ENCODE measurements around the gene MAP4K3.
"Not testable (repeated sequence)": the region's sequence is repeated elsewhere in the genome, so short reads cannot be mapped to it uniquely, and the experiment has no call there.

MAP4K3 gene

DNA sequence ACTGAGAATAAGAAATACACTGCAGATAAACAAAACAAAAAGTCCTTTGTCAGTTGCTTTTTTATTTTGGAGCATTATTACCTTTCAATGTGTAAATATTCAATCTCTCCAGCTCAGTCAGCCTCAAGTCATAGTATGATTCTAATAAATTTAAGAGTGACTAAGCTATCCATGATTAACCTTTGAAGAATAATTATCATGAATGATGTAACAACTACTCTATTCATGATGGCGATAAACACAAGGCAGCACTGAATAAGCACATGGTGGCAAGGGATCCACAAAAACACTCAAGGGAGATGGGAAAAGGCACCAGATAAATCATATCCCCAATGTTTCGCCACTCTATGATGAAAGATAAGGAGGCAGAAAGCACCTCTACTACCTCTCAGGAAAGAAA is 67.0 kb downstream of the MAP4K3 start:
- no peak for DNase-seq

DNA sequence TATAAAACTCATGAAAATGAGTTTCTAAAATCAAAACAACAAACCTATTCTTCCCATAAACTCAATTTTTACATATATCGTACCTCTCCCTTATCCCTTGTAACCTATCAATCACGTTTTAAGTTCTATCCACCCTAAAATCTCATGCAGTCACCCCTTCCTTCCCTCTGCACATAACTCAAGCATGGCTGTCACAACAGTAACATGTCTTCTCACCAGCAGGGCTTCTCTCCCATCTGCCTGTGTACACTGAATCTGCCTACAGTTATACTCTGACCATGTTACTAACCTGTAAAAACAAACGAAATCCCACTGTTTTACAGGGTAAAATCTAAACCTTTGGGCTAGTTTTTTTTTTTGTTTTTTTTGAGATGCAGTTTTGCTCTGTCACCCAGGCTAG is 68.2 kb downstream of the MAP4K3 start:
- no peak for DNase-seq

DNA sequence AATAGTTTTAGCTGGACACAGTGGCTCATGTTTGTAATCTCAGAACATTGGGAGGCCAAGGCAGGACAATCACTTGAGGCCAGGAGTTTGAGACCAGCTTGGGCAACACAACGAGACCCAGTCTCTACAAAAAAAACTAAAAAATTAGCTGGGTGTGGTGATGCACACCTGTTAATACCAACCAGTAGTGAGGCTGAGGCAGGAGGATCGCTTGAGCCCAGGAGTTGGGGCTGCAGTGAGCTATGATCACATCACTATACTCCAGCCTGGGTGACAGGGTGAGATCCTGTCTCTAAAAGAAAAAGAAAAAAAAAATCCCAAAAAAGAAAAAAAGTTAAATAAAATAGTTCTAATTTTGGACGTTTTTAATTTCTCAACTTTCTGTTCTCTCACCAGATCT is 68.7 kb downstream of the MAP4K3 start:
- DNase-seq = no peak

DNA sequence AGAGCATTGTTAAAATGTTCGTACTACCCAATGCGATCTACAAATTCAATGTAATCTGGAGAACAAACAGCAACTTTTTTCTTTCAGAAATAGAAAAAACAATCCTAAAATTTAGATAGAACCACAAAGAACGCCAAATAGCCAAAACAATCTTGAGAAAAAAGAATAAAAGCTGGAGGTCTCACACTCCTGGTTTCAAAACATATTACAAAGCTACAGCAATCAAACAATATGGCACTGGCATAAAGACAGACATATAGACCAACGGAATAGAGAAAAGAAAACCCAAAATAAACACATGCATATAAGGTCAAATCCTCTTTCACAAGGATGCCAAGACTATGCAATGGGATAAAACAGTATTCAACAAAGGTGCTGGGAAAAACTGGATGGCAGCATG is 74.5 kb downstream of the MAP4K3 start:
- no peak for DNase-seq

DNA sequence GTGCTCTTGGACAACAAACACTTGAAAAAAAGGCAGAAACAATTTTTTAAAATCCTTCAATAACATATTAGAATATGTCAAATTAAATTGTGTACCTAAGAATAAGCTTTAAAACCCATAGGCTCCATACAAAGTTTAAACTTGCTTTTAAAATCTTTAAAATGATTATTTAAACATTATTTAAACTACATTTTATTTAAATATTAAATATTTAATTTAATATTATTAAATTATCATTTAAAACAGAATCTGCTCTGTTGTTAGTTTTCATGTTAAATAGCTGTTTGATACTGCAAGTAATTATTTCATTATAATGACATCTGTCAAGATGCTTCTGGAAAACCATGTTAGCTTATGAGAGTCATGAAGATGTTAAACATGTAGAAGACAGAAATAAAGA is 75.6 kb downstream of the MAP4K3 start:
- no peak for DNase-seq

DNA sequence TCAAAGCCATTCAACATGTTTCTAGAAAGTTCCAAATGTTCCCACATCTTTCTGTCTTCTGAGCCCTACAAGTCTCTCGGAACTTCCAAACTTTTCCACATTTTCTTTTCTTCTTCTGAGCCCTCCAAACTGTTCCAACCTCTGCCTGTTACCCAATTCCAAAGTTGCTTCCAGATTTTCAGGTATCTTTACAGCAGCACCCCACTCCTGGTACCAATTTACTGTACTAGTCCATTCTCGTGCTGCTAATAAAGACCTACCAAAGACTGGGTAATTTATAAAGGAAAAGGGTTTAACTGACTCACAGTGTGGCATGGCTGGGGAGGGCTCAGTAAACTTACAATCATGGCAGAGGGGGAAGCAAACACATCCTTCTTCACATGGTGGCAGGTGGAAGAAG is 76.7 kb downstream of the MAP4K3 start:
- DNase-seq = not testable (repeated sequence)

DNA sequence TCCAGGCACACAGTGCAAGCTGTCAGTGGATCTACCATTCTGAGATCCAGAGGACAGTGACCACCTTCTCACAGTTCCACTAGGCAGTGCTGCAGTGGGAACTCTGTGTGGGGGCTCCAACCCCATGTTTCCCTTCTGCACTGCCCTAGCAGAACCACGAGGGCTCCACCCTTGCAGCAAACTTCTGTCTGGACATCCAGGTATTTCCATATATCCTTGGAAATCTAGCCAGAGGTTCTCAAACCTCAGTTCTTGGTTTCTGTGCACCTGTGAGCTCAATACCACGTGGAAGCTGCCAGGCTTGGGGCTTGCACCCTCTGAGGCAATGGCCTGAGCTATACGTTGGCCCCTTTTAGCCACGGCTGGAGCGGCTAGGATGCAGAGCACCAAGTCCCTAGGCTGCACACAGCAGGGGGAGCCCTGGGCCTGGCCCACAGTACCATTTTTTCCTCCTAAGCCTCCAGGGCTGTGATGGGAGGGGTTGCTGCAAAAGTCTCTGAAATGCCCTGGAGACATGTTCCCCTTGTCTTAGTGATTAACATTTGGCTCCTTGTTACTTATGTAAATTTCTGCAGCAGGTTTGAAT is 77.5 kb downstream of the MAP4K3 start:
- no peak for DNase-seq

DNA sequence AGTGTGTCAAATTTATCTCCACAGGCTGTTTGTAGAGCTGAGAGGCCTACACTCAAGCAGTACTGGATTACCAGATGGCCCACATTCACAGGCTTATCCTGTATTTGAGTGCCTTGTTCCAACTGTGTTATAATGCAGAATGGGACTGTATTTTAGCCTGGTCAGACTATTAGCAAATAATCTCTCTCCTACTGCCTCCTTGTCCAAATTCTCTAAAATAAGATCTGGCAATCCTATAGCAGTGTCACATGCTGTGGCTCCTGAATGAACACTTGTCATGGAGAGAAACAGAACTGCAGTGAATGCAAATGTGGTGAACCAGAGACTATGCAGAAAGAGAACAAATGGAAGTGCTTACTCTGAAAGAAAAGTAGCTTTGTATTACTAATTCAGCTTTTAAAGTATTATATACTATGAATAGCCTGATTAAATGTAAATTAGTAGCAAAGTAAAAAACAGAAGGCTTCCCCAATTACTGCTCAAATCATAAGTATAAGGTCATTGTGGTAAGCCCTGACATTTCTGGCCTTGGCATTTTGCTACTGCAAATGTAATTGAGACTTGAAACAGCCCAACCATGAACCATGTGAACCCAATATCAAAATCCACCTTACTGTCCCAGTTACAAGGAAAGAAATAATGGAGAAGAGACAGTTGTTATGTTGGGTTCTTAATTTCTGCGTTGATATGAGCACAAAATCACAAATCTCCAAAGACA is 80.0 kb downstream of the MAP4K3 start:
- no peak for DNase-seq

DNA sequence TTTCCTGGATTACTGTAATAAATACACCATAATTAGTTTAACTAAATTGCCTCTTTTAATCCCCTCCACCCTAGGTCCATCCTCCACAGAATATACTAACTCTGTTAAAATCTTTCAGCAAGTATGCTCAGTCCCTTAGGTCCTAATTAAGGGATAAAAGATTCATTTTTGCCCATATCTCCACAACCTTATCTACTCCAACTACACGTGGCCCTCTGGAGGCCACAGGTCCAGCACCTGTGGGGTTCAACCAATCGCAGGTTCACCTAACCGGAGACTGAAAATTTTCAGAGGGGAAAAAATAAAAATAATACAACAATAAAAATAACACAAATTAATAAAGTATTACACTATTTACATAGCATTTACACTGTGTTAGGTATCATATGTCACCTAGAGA is 86.4 kb downstream of the MAP4K3 start:
- DNase-seq = no peak

DNA sequence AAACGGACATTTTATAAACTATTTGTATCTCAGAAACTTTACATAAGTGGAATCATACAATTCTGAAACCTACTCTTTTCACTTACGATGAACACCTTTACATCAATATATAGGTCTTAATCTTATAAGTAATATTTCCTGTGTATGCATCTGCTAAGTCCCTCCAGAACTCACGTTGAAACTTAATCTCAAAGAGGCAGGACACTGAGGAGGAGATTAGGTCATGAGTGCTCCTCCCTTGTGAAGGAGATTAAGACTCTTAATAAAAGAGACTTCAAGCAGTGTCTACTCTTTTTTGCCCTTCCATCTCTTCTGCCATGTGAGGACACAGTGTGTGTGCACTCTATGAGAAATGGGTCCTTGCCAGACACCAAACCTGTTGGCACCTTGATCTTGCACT is 98.6 kb downstream of the MAP4K3 start:
- no peak for DNase-seq

DNA sequence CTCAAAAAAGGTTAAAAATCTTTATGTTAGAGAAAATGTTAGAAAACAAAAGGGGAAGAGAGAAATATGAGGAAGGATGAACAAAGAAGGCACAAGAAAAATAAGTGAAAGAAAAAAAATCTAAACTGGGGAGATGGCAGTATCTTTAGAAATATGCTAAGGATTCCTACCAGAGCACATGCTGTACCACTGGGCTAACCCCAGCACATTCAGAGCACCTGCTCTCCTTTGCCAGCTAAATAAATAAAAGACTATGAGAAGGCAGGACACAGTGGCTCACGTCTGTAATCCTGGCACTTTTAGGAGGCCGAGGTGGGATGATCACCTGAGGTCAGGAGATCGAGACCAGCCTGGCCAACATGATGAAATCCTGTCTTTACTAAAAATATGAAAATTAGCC is 101.2 kb downstream of the MAP4K3 start:
- no peak for DNase-seq

DNA sequence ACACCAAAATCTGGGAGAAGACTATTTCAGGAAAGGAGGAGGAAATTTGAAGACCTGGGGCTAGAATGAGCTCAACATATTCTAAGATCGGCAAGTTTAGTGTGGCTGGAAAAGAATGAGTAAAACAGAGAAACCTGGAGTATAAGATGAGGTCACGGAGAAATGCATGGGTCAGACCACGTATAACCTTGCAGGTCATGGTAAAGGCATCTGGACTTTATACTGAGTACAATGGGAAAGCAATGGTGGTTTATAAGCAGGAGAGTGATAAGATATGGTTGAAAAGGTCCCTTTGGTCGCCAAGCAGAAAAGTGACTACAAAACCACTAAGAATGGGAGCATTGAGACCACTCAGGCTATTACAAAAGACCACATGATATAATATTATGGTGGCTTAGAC is 102.1 kb downstream of the MAP4K3 start:
- no peak for DNase-seq

DNA sequence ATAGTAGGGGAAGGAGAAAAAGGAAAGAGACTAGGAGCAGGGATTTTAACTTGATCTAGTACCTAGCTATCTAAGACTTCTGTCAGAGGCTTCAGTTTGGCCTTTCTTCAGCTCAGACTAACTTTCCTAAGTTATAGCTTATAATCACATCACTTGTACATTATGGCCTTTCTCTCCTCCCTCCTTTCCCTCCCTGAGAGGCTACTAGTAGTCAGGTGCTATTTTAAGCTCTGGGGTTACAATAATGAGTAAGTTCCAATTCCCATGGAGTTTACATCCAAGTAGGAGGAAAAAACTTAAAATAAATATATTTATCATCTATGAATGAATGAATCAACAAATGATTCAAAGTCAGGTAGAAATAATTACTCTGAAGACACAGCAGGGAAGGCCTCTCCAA is 102.6 kb downstream of the MAP4K3 start:
- DNase-seq = no peak

DNA sequence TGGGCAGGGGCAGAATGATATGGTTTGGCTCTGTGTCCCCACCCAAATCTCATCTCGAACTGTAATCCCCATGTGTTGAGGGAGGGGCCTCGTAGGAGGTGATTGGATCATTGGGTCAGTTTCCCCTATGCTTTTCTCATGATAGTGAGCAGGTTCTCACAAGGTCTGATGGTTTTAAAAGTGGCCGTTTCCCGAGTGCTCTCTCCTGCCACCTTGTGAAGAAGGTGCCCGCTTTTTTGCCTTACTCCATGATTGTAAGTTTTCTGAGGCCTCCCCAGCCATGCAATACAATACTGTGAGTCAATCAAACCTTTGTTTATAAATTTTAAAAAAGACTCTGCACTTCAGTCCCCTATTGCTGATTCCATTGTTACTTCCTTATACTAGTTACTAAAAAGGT is 110.4 kb downstream of the MAP4K3 start:
- DNase-seq = no peak

DNA sequence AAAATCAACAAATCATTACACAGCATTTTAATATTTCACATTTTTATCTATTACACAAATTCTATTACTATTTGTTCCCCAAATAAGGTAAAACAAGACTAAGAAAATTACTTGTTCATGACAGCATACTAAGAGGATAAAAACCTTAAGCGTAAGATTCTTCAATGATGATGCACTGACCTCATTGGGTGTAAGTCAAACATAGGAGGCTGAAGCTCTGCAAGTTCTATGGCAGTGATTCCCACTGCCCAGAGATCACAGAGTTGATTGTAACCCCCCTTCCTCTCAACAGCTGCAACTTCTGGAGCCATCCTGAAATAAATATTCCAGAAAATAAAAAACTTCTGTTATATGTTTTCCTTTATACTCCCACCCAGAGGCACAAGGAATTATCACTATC is 111.1 kb downstream of the MAP4K3 start:
- DNase-seq = no peak

DNA sequence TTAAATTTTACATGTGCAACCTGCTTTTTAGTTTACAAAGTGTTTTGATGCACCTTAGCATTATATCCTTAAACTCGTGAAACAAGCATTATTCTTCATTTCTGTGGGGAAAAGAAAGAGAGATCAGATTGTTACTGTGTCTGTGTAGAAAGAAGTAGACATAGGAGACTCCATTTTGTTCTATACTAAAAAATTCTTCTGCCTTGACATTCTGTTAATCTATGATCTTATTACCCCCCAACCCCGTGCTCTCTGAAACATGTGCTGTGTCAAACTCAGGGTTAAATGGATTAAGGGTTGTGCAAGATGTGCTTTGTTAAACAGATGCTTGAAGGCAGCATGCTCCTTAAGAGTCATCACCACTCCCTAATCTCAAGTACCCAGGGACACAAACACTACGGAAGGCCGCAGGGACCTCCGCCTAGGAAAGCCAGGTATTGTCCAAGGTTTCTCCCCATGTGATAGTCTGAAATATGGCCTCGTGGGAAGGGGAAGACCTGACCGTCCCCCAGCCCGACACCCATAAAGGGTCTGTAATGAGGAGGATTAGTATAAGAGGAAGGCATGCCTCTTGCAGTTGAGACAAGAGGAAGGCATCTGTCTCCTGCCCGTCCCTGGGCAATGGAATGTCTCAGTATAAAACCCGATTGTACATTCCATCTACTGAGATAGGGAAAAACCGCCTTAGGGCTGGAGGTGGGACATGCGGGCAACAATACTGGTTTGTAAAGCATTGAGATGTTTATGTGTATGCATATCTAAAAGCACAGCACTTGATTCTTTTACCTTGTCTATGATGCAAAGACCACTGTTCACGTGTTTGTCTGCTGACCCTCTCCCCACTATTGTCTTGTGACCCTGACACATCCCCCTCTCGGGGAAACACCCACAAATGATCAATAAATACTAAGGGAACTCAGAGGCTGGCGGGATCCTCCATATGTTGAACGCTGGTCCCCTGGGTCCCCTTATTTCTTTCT is 115.7 kb downstream of the MAP4K3 start:
- not testable (repeated sequence) for DNase-seq

DNA sequence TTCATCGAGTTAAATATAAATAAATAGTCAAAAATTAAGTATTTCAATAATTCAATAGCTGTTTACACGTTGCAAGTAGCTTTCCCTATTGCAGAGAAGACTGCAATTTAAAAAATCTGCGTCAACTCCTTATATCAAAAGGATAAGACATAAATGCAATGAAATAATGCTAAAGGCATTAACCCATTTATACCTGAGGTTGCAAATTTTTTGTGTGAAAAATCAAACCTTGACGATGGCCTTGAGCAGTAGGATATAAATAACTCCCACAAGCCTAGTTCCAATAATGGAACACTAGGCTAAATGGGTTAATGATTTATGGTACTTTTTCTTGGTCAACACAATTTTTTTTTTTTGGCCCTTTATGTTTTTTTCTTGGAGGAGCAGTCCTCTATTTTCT is 116.9 kb downstream of the MAP4K3 start:
- no peak for DNase-seq

DNA sequence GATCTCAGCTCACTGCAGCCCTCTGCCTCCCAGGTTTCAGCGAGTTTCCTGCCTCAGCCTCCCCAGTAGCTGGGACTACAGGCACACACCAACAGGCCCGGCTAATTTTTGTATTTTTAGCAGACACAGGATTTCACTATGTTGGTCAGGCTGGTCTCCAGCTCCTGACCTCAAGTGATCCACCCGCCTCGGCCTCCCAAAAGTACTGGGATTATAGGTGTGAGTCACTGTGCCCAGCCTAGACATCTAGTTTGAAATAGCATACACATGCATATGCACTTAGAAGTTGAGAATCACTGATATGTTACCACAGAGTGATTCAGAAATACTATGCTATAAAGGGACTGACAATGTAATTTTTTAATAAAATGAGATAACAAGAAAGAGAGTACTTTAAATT is 123.5 kb downstream of the MAP4K3 start:
- DNase-seq = no peak

DNA sequence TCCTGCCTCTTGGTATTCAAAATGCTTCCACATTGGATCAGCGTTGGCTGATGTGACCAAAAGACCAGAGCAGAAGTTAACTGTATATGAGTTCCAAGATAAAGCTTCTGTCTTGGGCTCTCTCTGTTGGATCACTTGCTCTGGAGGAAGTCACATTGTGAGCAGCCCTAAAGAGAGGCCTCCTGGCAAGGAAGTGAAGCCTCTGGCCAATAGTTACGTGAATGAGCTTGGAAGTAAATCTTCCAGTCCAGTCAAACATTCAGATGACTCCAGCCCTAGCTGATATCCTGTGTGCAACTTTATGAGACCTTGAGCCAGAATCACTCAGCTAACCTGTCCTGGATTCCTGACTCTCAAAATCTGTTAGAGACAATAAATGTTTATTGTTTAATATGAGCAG is 125.6 kb downstream of the MAP4K3 start:
- no peak for DNase-seq

DNA sequence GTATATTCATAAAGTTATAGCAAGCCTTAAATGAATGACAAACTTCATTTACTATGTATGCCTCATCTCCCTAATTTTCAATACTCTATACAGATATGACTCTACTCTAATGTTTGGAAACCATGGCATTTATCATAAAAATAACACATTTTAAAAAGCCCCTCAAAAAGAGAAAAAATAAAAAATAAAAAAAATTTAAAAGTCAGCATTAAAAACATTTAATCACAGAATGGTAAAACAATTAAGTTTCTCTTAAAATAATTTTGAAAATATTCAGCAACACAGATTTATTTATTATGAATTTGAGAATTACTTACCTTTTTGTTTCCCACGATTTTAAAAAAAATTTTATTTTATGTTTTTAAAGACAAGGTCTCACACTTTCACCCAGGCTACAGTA is 128.3 kb downstream of the MAP4K3 start:
- DNase-seq = no peak

DNA sequence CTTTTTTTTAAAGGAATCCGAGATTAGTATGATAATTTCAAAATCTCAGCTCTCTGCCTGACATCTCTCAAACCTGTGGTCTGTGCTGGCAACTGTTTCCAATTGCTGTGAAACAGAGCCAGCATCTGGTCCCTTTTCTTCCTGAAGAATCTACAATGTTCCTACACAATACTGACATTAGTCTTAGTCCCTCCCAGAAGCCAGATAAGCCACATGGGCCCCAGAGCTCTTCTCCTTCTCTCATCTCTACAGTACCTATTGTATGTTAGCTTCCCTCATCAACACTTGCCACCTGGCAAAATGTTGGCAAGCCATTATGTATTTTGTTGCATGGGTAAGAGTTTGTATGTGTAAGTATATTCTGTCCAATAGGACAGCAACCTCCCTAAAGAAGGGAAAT is 130.5 kb downstream of the MAP4K3 start:
- DNase-seq = no peak

DNA sequence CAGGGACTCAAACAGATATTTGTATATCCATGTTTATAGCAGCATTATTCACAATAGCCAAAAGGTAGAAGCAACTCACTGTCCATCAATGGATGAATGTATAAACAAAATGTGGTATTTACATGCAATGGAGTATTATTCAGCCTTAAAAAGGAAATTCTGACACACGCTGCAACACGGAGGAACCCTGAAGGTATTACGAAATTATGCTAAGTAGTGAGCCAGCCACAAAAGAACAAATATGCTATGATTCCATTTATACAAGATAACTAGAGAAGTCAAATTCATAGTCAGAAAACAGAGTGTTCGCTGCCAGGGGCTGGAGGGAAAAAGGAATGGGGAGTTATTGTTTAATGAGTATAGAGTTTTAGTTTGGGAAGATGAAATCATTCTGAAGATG is 132.4 kb downstream of the MAP4K3 start:
- DNase-seq = no peak

DNA sequence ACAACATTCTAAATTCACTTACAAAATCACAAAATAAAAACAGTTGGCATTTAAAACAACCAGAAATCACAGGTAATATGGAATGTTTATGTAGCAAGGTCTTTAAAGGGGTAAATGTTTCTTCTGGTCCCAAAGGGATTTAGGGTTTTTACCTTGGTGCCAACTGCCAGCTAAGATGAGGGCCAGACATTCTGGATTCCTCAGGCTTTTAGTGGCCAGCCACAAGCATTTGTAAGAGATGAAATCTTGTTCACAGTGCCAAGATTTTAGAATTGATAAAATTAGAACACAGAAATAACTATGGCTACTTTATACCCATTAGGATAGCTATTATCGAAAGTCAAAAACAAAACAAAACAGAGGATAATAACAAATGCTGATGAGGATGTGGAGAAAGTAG is 132.9 kb downstream of the MAP4K3 start:
- no peak for DNase-seq

DNA sequence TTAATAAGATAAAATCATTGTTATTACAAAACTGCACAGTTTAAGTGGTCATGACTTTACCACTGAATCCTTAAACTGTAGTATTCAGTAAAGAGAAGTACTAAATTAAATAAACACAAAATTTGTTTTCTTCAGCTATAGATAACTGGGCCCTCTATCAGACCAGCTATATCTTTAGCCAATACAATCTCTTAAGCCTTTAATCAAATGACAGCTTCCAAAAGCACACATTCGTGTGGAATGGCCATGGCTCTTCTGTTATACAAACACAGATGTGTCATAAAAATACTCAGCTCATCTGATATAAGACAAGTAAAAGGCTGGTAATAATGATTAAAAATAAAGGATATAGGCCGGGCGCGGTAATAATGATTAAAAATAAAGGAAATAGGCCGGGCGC is 135.7 kb downstream of the MAP4K3 start:
- DNase-seq = no peak

Measured in activated T-cell treated with anti-CD3 and anti-CD28 coated beads, Interleukin-2, amount 50 U/mL, for 48 hours (primary cell).